IMR-90 (cell line): ENCODE measurements around the gene TAF9B. TPM values are rescaled to one million over a fixed set of nuclear protein-coding genes. Genes with fewer than 3 reads are reported as not detected.
"Not testable (repeated sequence)": the region's sequence is repeated elsewhere in the genome, so short reads cannot be mapped to it uniquely, and the experiment has no call there.

ENCODE experiments used
- ATAC-seq: fragments of 200-7000 bp; cut with Tn5 transposase; 2 replicates; pipeline ENCODE4 v1.9.1; 2020; ENCODE audit warnings: low read depth, mild to moderate bottlenecking, moderate library complexity
- BruUV-seq: library from RNA; stranded (reverse); fragments of 400-500 nt; replicated peaks from 2 replicates; lab custom pipeline; 2021; lab: Mats Ljungman, UMichigan
- CTCF ChIA-PET: fragments of 300-600 bp; formaldehyde crosslinking; extraction: SDS; loops from one replicate; lab custom pipeline; 2021; ENCODE audit warnings: antibody characterized with exemption; lab: Yijun Ruan, JAX
- POLR2A ChIA-PET: fragments of 300-600 bp; sonication (Branson Sonifier 250); formaldehyde crosslinking; loops from one replicate; lab custom pipeline; 2022; ENCODE audit warnings: antibody characterized with exemption; ENCODE audit not compliant: unreplicated experiment; lab: Charles Lee
- DNase-seq: peaks from one replicate; pipeline ENCODE4 v3.0.0; 2013
- H2AFZ ChIP-seq: replicated peaks from 2 replicates; pipeline ENCODE3; 2013; ENCODE audit warnings: low read length, mild to moderate bottlenecking; ENCODE audit not compliant: poor library complexity
- H2AK5ac ChIP-seq: 2 replicates; pipeline ENCODE4 v1.6.1; 2013; ENCODE audit warnings: low read depth, low read length, inconsistent platforms
- H2AK9ac ChIP-seq: replicated peaks from 2 replicates; pipeline ENCODE3; 2013; ENCODE audit warnings: mild to moderate bottlenecking, low read depth, low read length, moderate library complexity; ENCODE audit not compliant: poor library complexity
- H2BK120ac ChIP-seq: 2 replicates; pipeline ENCODE4 v1.6.1; 2013; ENCODE audit warnings: low read depth, low read length, inconsistent platforms
- H2BK15ac ChIP-seq: 3 replicates; pipeline ENCODE4 v1.6.1; 2013; ENCODE audit warnings: low read depth, low read length, inconsistent platforms
- H2BK20ac ChIP-seq: 2 replicates; pipeline ENCODE4 v1.6.1; 2013; ENCODE audit warnings: low read depth, mild to moderate bottlenecking, inconsistent platforms, low read length, moderate library complexity
- H2BK5ac ChIP-seq: 2 replicates; pipeline ENCODE4 v1.6.1; 2013; ENCODE audit warnings: mild to moderate bottlenecking, low read depth, low read length, inconsistent platforms; ENCODE audit not compliant: poor library complexity, severe bottlenecking
- H3K14ac ChIP-seq: replicated peaks from 2 replicates; pipeline ENCODE4 v1.6.1; 2013; ENCODE audit warnings: low read depth, low read length, inconsistent platforms
- H3K18ac ChIP-seq: 2 replicates; pipeline ENCODE4 v1.6.1; 2013; ENCODE audit warnings: low read depth, low read length, control low read depth
- H3K23ac ChIP-seq: 2 replicates; pipeline ENCODE4 v1.6.1; 2013; ENCODE audit warnings: low read depth, low read length, inconsistent platforms
- H3K27ac ChIP-seq: 2 replicates; pipeline ENCODE4 v1.5.1; 2013; ENCODE audit warnings: mild to moderate bottlenecking, control low read depth, low read length; ENCODE audit not compliant: insufficient read depth
- H3K27me3 ChIP-seq: 2 replicates; pipeline ENCODE4 v1.6.1; 2013; ENCODE audit warnings: low read length; ENCODE audit not compliant: control insufficient read depth, insufficient read depth
- H3K36me3 ChIP-seq: 2 replicates; pipeline ENCODE4 v1.6.1; 2013; ENCODE audit warnings: low read length, mixed read lengths; ENCODE audit not compliant: control insufficient read depth, insufficient read depth
- H3K4ac ChIP-seq: 2 replicates; pipeline ENCODE4 v1.6.1; 2013; ENCODE audit warnings: low read depth, low read length, inconsistent platforms
- H3K4me1 ChIP-seq: 2 replicates; pipeline ENCODE4 v1.6.1; 2013; ENCODE audit warnings: low read length, mixed read lengths; ENCODE audit not compliant: control insufficient read depth, insufficient read depth
- H3K4me2 ChIP-seq: 2 replicates; pipeline ENCODE4 v1.6.1; 2013; ENCODE audit warnings: low read depth, mild to moderate bottlenecking, control low read depth, low read length, moderate library complexity
- H3K4me3 ChIP-seq: 2 replicates; pipeline ENCODE4 v1.5.1; 2013; ENCODE audit warnings: low read depth, mild to moderate bottlenecking, control low read depth, low read length, moderate library complexity; ENCODE audit not compliant: insufficient read depth
- H3K56ac ChIP-seq: 2 replicates; pipeline ENCODE4 v1.6.1; 2013; ENCODE audit warnings: low read length, inconsistent platforms; ENCODE audit not compliant: insufficient read depth; ENCODE audit errors: extremely low read depth
- H3K79me1 ChIP-seq, 2 experiments: 2 replicates each; pipeline ENCODE4 v1.6.1; 2013; ENCODE audit warnings: low read length in 2 of 2, inconsistent platforms in 1 of 2, low read depth in 1 of 2
- H3K9ac ChIP-seq: 2 replicates; pipeline ENCODE4 v1.6.1; 2013; ENCODE audit warnings: low read depth, low read length, control low read depth
- H3K9me1 ChIP-seq: 2 replicates; pipeline ENCODE4 v1.6.1; 2013; ENCODE audit warnings: low read length, inconsistent platforms; ENCODE audit not compliant: insufficient read depth
- H3K9me3 ChIP-seq: 2 replicates; pipeline ENCODE4 v1.6.1; 2013; ENCODE audit warnings: low read length; ENCODE audit not compliant: control insufficient read depth, insufficient read depth
- H4K20me1 ChIP-seq: 2 replicates; pipeline ENCODE4 v1.6.1; 2013; ENCODE audit warnings: low read length, inconsistent platforms; ENCODE audit not compliant: insufficient read depth
- H4K5ac ChIP-seq: 2 replicates; pipeline ENCODE4 v1.6.1; 2013; ENCODE audit warnings: mild to moderate bottlenecking, low read depth, low read length, control low read depth
- H4K8ac ChIP-seq, 2 experiments: 2 replicates each; pipeline ENCODE4 v1.6.1; 2013; ENCODE audit warnings: low read depth in 2 of 2, low read length in 2 of 2, control low read depth in 1 of 2, inconsistent platforms in 1 of 2
- H4K91ac ChIP-seq: 2 replicates; pipeline ENCODE4 v1.6.1; 2013; ENCODE audit warnings: low read depth, low read length, inconsistent platforms; ENCODE audit not compliant: insufficient read depth
- CHD1 ChIP-seq: IDR thresholded peaks from 2 replicates; pipeline ENCODE4 v1.6.1; 2012; ENCODE audit warnings: low read depth, low read length, improper control_type of control experiment
- CTCF ChIP-seq: conservative IDR thresholded peaks from 2 replicates; pipeline ENCODE4 v1.5.1; 2012; ENCODE audit warnings: mild to moderate bottlenecking, low read depth, low read length, improper control_type of control experiment
- FOS ChIP-seq: fragments of 150-350 bp; IDR thresholded peaks from 2 replicates; pipeline ENCODE4 v1.6.1; 2016; ENCODE audit warnings: low read depth, low read length
- POLR2A ChIP-seq: IDR thresholded peaks from 2 replicates; pipeline ENCODE4 v1.6.1; 2012; ENCODE audit warnings: mild to moderate bottlenecking, low read depth, low read length
- RAD21 ChIP-seq: IDR thresholded peaks from 2 replicates; pipeline ENCODE4 v1.6.1; 2012; ENCODE audit warnings: low read length, improper control_type of control experiment
- SMC3 ChIP-seq: fragments of 150-350 bp; IDR thresholded peaks from 2 replicates; pipeline ENCODE4 v1.6.1; 2016; ENCODE audit warnings: low read depth, mild to moderate bottlenecking, antibody characterized with exemption, low read length, moderate library complexity
- WGBS, 2 experiments: methylation state at CpG; one replicate each; pipeline versions ENCODE4 v1.1.5 to v1.1.7; 2013; ENCODE audit warnings: missing lambda C conversion rate in 2 of 2; ENCODE audit not compliant: insufficient read length in 1 of 2; ENCODE audit errors: extremely low coverage in 2 of 2; 5-methylcytosine and 5-hydroxymethylcytosine counted together
- dilution Hi-C: fragments of 300-500 bp; cut with HindIII; formaldehyde crosslinking; loops from one replicate; pipeline ENCODE4 v1.14.3; 2018; ENCODE audit warnings: low sequenced_read_pairs; ENCODE audit not compliant: unreplicated experiment
- in situ Hi-C: fragments of 300-500 bp; cut with MboI; formaldehyde crosslinking; loops from 3 replicates; pipeline ENCODE4 v1.14.3; 2019; ENCODE audit warnings: low sequenced_read_pairs, inconsistent platforms, mixed read lengths
- intact Hi-C: fragments of 100-400 bp; cut with micrococcal nuclease; formaldehyde crosslinking; loops from 2 replicates; pipeline ENCODE4 v1.10.0; 2022
- polyA plus RNA-seq, 3 experiments: library from polyadenylated mRNA; depleted of rRNA; stranded (reverse); fragments of >200 nt; gene quantifications; 2 replicates each; pipeline ENCODE4 v1.2.3, GENCODE V29; 2012; ENCODE audit warnings: low replicate concordance in 1 of 3
- total RNA-seq: library from RNA; depleted of rRNA; stranded (reverse); fragments of >200 nt; gene quantifications from 2 replicates; pipeline ENCODE4 v1.2.3, GENCODE V29; 2012

TAF9B gene
- total and polyA plus RNA-seq, 2 of the 4 experiments (the other 2 are of a cell fraction) = 12.4 to 21.5 TPM

GRCh38 chrX:78092296-78092695, 47.2 kb downstream of the TAF9B start:
- Histone ChIP-seq H3K4ac (peak overlapping the region; percentile 41), H2AK9ac (no peak overlapping the region), H4K5ac (peak overlapping the region; percentile 58), H2BK15ac (peak overlapping the region; percentile 9; the same call in 1 of the 3 replicates), H2BK20ac (peak overlapping the region; percentile 48; the same call in 1 of the 2 replicates), H3K23ac (no peak overlapping the region), H3K36me3 (no peaks in the 10 kb centered on the region), H4K8ac (peak overlapping the region in 1 of 2 experiments; percentile 54; a peak in 1 of 4 replicates), H3K79me1 (no peaks in the 10 kb centered on the region), H3K4me3 (no peak overlapping the region), H4K91ac (no peak overlapping the region; the same call in 1 of the 2 replicates), H3K27me3 (no peaks in the 10 kb centered on the region), H3K9ac (no peak overlapping the region), H3K4me1 (peaks cover 2% of the 10 kb centered on the region; the same call in 1 of the 2 replicates), H3K56ac (no peak overlapping the region), H2BK120ac (peak overlapping the region; percentile 81), H3K9me1 (no peaks in the 10 kb centered on the region), H4K20me1 (no peaks in the 10 kb centered on the region), H2AK5ac (no peak overlapping the region), H3K14ac (no peak overlapping the region), H3K18ac (peak overlapping the region; percentile 42; the same call in 1 of the 2 replicates), H3K27ac (peak overlapping the region; percentile 45; the same call in 1 of the 2 replicates), H2BK5ac (no peak overlapping the region), H3K4me2 (no peak overlapping the region), H2AFZ (peak overlapping the region; percentile 88), H3K9me3 (no peaks in the 10 kb centered on the region)
- WGBS, 2 experiments = no CpG with 5 or more reads among the region's 2 CpGs
- DNase-seq = peak; percentile 71
- dilution Hi-C loops = no loop called here
- peak; percentile 94 for ATAC-seq
- ChIA-PET CTCF (interaction anchor here (0.6 to 1.0 kb wide), 4 partner anchors 10 to 192 kb away, joined by 3 to 4 read pairs (median 4); partner anchors contain the start of gene ATP7A), POLR2A (no interaction called here)
- no TSS peak for BruUV-seq
- intact Hi-C loops = loop anchor here (1.0 kb wide), 2 partner anchors 182 to 193 kb away; partner anchors contain the start of genes ATP7A and COX7B
- in situ Hi-C loops = no loop called here
- no peak for TF ChIP-seq POLR2A
- TF ChIP-seq SMC3 = peak; percentile 44
- TF ChIP-seq CTCF = peak; percentile 66
- no peak for TF ChIP-seq FOS
- peak; percentile 75 for TF ChIP-seq RAD21
- no peak for TF ChIP-seq CHD1

DNA sequence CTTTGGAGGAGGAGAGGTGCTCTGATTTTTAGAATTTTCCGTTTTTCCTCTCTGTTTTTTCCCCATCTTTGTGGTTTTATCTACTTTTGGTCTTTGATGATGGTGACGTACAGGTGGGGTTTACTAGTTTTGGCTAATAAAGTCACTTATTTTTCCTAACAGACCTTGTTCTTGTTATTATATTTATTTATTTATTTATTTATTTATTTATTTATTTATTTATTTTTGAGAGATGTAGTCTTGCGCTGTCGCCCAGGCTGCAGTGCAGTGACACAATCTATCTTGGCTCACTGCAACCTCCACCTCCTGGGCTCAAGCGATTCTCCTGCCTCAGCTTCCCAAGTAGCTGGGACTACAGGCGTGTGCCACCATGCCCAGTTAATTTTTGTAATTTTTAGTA, 58.0 kb downstream of the TAF9B start:
- H3K4me2 ChIP-seq, CTCF ChIA-PET, H2BK20ac ChIP-seq, intact Hi-C loops, H3K9ac ChIP-seq, H3K23ac ChIP-seq, DNase-seq, H3K4me3 ChIP-seq, H3K14ac ChIP-seq, H4K8ac ChIP-seq, ATAC-seq, H3K9me3 ChIP-seq, H4K5ac ChIP-seq, H3K4ac ChIP-seq, H2BK5ac ChIP-seq, H3K56ac ChIP-seq, H3K4me1 ChIP-seq, H2AFZ ChIP-seq, H4K91ac ChIP-seq, POLR2A ChIA-PET, H3K27me3 ChIP-seq, H4K20me1 ChIP-seq, H2AK9ac ChIP-seq, H3K27ac ChIP-seq, H3K36me3 ChIP-seq, H2BK120ac ChIP-seq, H3K79me1 ChIP-seq, in situ Hi-C loops, dilution Hi-C loops, H2BK15ac ChIP-seq, H3K9me1 ChIP-seq, BruUV-seq, H2AK5ac ChIP-seq, H3K18ac ChIP-seq: not testable (repeated sequence)
- WGBS, 2 experiments = no CpG with 5 or more reads among the region's 6 CpGs
